MV-4-11 (cell line): ENCODE data around the gene PPP5C.
"Not testable (repeated sequence)": the region's sequence is repeated elsewhere in the genome, so short reads cannot be mapped to it uniquely, and the experiment has no call there.

ENCODE experiments used
- DNase-seq: peaks from one replicate; lab custom pipeline; 2025; lab: John Stamatoyannopoulos, UW

The PPP5C gene

GRCh38 chr19:46386996-46387712, 40.3 kb downstream of the PPP5C start:
- DNase-seq: no peak

GRCh38 chr19:46387713-46388130, 40.8 kb downstream of the PPP5C start:
- no peak for DNase-seq

GRCh38 chr19:46388311-46389095, 41.6 kb downstream of the PPP5C start:
- no peak for DNase-seq

GRCh38 chr19:46390121-46390858, 43.4 kb downstream of the PPP5C start:
- DNase-seq: no peak

- DNase-seq: no peak
Observed at GRCh38 chr19:46390866-46391265, 44.0 kb downstream of the PPP5C start.

GRCh38 chr19:46391296-46392251, 44.7 kb downstream of the PPP5C start:
- DNase-seq: no peak

- DNase-seq: peak; percentile 77
Observed at GRCh38 chr19:46392252-46392801, 45.4 kb downstream of the PPP5C start.

GRCh38 chr19:46392837-46393236, 46.0 kb downstream of the PPP5C start:
- no peak for DNase-seq

GRCh38 chr19:46393456-46394401, 46.8 kb downstream of the PPP5C start:
- DNase-seq: no peak

- no peak for DNase-seq
Observed at GRCh38 chr19:46394402-46394797, 47.5 kb downstream of the PPP5C start.

- DNase-seq: not testable (repeated sequence)
Observed at GRCh38 chr19:46397801-46398479, 51.1 kb downstream of the PPP5C start.

GRCh38 chr19:46402725-46403124, 55.8 kb downstream of the PPP5C start:
- DNase-seq: no peak

- no peak for DNase-seq
Observed at GRCh38 chr19:46404055-46404752, 57.3 kb downstream of the PPP5C start.

GRCh38 chr19:46404753-46405468, 58.0 kb downstream of the PPP5C start:
- peak; percentile 21 for DNase-seq

- DNase-seq: no peak
Observed at GRCh38 chr19:46406976-46407375, 60.1 kb downstream of the PPP5C start.

GRCh38 chr19:46407856-46408663, 61.2 kb downstream of the PPP5C start:
- no peak for DNase-seq

GRCh38 chr19:46408664-46409039, 61.8 kb downstream of the PPP5C start:
- no peak for DNase-seq
